Tibial nerve (tissue), 4 donors: ENCODE measurements around the gene NPLOC4. TPM values are rescaled to one million over a fixed set of nuclear protein-coding genes. Genes with fewer than 3 reads are reported as not detected.
"Not testable (repeated sequence)": the region's sequence is repeated elsewhere in the genome, so short reads cannot be mapped to it uniquely, and the experiment has no call there.

Experiments
- DNase-seq, 2 donors: peaks; one replicate each; pipeline ENCODE4 v3.0.0-alpha.2; 2019; ENCODE audit warnings: low spot score in 2 of 2
- H3K27ac ChIP-seq, 4 donors: fragments of 200-600 bp; sonication (generic) in 3 of 4; one replicate each; pipeline ENCODE4 v1.5.1; 2017 to 2019; ENCODE audit warnings: mild to moderate bottlenecking in 1 of 4
- H3K27me3 ChIP-seq, 2 donors: fragments of 200-600 bp; sonication (generic) in 1 of 2; one replicate each; pipeline versions ENCODE4 v1.5.1 to v1.6.0; 2017 to 2019
- H3K36me3 ChIP-seq, 3 donors: fragments of 200-600 bp; sonication (generic); one replicate each; pipeline ENCODE4 v1.5.1; 2018 to 2019
- H3K4me1 ChIP-seq, 4 donors: fragments of 200-600 bp; sonication (generic) in 3 of 4; one replicate each; pipeline ENCODE4 v1.5.1; 2017 to 2019
- H3K4me3 ChIP-seq, 4 donors: fragments of 200-600 bp; sonication (generic) in 3 of 4; one replicate each; pipeline ENCODE4 v1.5.1; 2017 to 2019; ENCODE audit warnings: mild to moderate bottlenecking in 1 of 4, moderate library complexity in 1 of 4
- H3K9me3 ChIP-seq, 4 donors: fragments of 200-600 bp; sonication (generic) in 3 of 4; one replicate each; pipeline ENCODE4 v1.5.1; 2017 to 2019
- EP300 ChIP-seq, 2 donors: sonication (generic); formaldehyde crosslinking; IDR thresholded peaks; one replicate each; pipeline ENCODE4 v1.6.1; 2017; ENCODE audit warnings: antibody characterized with exemption in 2 of 2, mild to moderate bottlenecking in 1 of 2
- POLR2A ChIP-seq, 2 donors: fragments of 450-650 bp; IDR thresholded peaks; one replicate each; pipeline ENCODE4 v1.6.1; 2017; ENCODE audit warnings: antibody characterized with exemption in 2 of 2, mild to moderate bottlenecking in 2 of 2, moderate library complexity in 2 of 2
- WGBS, 2 donors: methylation state at CpG; one replicate each; pipeline ENCODE4 v1.1.5; 2018; 5-methylcytosine and 5-hydroxymethylcytosine counted together
- total RNA-seq, 4 donors: library from RNA; depleted of rRNA; stranded (reverse); fragments of >200 nt; gene quantifications; one replicate each; pipeline ENCODE4 v1.1.0, GENCODE V29; 2016
- TF ChIP-seq, protein P1 (sequence below), 5 experiments: fragments of 200-600 bp in 3 of 5; fragments of 450-650 bp in 2 of 5; sonication (generic) in 3 of 5; IDR thresholded peaks; one replicate each; pipeline ENCODE4 v1.5.1; 2016 to 2019; ENCODE audit warnings: antibody characterized with exemption in 5 of 5, mild to moderate bottlenecking in 3 of 5, moderate library complexity in 2 of 5

The NPLOC4 gene
- total RNA-seq, 4 donors from 2014 or later, result 51.1 to 79.2 (median 62.1) TPM

DNA sequence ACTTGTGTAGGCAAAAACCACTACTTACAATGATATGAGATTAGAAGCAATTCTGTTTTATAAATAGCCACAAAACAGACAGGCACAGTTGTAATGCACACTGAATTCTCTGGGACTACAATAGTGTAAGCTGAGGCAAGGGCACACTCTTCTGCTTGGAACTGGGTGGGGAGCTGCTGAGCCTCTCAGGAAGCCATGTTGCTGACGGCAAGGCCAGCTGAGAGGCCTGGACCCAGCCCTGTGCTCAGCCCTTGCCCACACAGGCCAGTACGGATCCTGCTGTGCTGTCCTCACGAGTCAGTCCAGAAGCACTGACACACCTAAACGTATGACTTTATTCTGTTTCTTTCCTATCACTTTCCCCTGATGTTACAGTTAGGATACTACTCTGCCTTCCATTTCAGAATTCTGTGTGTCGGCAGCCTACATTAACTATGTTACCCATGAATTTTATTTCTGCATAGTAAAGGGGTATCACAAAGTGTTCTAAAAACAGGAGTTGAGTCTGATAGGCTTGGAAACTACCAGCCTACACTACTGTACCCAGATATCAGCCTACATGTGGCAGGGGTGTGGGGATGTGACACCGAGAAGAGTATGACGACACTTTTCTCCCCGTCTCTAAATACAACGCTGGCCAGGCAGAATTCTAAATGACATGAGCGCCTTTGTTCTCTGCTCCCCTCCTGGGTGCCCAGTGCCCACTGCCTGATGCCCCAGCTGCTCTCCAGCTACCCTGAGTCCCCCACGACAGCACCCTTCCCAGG lies 43.6 kb downstream of the NPLOC4 start:
- Histone ChIP-seq H3K27ac (no peak overlapping the region), H3K4me1 (no peaks in the 10 kb centered on the region), H3K27me3 (no peaks in the 10 kb centered on the region), H3K4me3 (no peak overlapping the region), H3K9me3 (no peaks in the 10 kb centered on the region), H3K36me3 (peaks cover 0 to 97% (median 14%) of the 10 kb centered on the region in 3 donors)
- TF ChIP-seq POLR2A (IDR thresholded peaks at IDR 0.05) (no peak), EP300 (IDR thresholded peaks at IDR 0.05) (no peak)
- TF ChIP-seq, protein P1, sequence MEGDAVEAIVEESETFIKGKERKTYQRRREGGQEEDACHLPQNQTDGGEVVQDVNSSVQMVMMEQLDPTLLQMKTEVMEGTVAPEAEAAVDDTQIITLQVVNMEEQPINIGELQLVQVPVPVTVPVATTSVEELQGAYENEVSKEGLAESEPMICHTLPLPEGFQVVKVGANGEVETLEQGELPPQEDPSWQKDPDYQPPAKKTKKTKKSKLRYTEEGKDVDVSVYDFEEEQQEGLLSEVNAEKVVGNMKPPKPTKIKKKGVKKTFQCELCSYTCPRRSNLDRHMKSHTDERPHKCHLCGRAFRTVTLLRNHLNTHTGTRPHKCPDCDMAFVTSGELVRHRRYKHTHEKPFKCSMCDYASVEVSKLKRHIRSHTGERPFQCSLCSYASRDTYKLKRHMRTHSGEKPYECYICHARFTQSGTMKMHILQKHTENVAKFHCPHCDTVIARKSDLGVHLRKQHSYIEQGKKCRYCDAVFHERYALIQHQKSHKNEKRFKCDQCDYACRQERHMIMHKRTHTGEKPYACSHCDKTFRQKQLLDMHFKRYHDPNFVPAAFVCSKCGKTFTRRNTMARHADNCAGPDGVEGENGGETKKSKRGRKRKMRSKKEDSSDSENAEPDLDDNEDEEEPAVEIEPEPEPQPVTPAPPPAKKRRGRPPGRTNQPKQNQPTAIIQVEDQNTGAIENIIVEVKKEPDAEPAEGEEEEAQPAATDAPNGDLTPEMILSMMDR (IDR thresholded peaks at IDR 0.05), result no peak
- DNase-seq, result no peak
- 89 to 91% methylated on average over 11 of the region's 11 CpGs for WGBS, 2 donors

DNA sequence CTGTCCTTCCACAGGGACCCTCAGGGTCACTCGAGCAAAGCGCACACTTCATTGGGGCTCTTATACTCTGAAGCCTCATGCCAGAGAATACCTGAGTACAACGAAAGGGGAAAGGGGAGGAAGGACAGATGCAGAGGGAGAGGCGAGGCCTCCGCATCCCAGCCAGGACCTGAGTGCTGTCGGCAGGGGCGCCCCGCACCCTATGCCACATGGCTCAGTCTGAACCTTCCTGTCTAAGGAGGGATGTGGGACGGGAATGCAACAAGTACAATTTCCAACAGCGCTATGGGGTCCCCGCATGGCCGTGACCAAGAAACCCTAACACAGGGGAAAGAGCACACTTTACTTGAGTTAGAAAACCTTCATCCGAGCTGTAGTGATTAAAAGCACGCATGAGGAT lies 44.9 kb downstream of the NPLOC4 start:
- Histone ChIP-seq H3K4me3 (no peak overlapping the region), H3K36me3 (peaks cover 0 to 99% (median 17%) of the 10 kb centered on the region in 3 donors), H3K4me1 (no peaks in the 10 kb centered on the region), H3K9me3 (no peaks in the 10 kb centered on the region), H3K27ac (no peak overlapping the region), H3K27me3 (no peaks in the 10 kb centered on the region)
- DNase-seq, result no peak
- 92 to 93% methylated on average over 14 of the region's 14 CpGs for WGBS, 2 donors
- TF ChIP-seq, protein P1 (IDR thresholded peaks at IDR 0.05), result no peak
- TF ChIP-seq EP300 (IDR thresholded peaks at IDR 0.05) (no peak), POLR2A (IDR thresholded peaks at IDR 0.05) (no peak)

DNA sequence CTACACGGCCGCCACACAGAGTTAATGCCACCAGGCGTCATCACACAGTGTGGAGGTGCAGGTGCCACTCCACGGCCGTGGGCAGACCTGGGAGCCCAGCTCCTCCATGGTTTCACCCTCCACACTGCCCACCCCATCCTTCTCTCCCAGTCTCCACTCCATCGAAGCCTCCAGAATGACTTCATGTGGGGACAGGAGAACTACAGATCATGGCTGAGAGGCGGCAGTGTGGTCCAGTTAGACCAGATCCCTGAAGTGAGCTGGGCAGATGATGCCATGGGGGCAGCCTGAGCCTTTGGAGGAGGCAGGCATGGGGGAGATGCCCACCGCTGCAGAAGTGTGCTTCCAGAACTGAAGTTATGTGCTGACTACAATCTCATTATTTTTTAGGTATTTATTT lies 46.8 kb downstream of the NPLOC4 start:
- Histone ChIP-seq H3K27ac (no peak overlapping the region), H3K36me3 (peaks cover 0 to 99% (median 17%) of the 10 kb centered on the region in 3 donors), H3K27me3 (no peaks in the 10 kb centered on the region), H3K4me3 (no peak overlapping the region), H3K4me1 (no peaks in the 10 kb centered on the region), H3K9me3 (no peaks in the 10 kb centered on the region)
- TF ChIP-seq EP300 (IDR thresholded peaks at IDR 0.05) (no peak), POLR2A (IDR thresholded peaks at IDR 0.05) (no peak)
- TF ChIP-seq, protein P1 (IDR thresholded peaks at IDR 0.05), result no peak
- no peak for DNase-seq
- 88% methylated on average over 8 of the region's 8 CpGs for WGBS, 2 donors

DNA sequence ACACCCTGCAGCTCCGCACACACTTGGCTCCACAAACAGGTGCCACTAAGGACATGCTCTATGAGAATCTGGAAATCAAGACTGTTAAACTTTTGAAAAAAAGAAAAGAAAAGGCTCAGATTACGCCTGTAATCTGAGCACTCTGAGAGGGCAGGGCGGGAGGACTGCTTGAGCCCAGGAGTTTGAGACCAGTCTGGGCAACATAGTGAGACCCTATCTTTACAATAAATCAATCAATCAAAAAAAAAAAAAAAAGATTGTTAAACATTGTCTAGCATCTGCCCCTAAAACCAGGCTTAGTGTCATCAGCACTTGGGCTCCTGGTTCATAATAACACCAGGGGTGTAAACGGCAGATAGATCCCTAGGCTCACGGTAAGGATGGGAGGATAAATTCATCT lies 47.3 kb downstream of the NPLOC4 start:
- Histone ChIP-seq H3K27ac (no peak overlapping the region), H3K36me3 (peaks cover 0 to 99% (median 13%) of the 10 kb centered on the region in 3 donors)
- 90 to 92% methylated on average over 5 of the region's 5 CpGs for WGBS, 2 donors

DNA sequence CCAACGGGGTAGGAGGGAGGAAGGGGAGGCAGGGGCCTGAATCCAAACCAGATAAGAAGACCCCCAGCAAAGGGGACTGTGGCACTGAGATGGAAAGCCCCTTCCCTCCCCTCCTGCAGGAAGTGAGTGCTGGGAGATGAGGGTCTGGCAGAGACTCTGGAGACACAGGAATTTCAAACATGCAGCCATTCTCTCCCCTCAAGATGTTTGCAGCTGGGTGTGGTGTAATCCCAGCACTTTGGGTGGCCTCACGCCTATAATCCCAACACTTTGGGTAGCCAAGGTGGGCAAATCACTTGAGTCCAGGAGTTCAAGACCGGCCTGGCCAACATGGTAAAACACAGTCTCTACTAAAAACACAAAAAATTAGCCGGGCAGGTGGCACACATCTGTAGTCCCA lies 50.8 kb downstream of the NPLOC4 start:
- H3K36me3 ChIP-seq, result peaks cover 4 to 94% (median 20%) of the 10 kb centered on the region in 3 donors
- no peak overlapping the region for H3K27ac ChIP-seq
- no peaks in the 10 kb centered on the region for H3K27me3 ChIP-seq
- H3K9me3 ChIP-seq, result no peaks in the 10 kb centered on the region
- no peak overlapping the region for H3K4me3 ChIP-seq
- no peak for DNase-seq
- TF ChIP-seq EP300 (IDR thresholded peaks at IDR 0.05) (no peak), POLR2A (IDR thresholded peaks at IDR 0.05) (no peak)
- TF ChIP-seq, protein P1 (IDR thresholded peaks at IDR 0.05), result no peak
- 91 to 94% methylated on average over 4 of the region's 4 CpGs for whole genome bisulfite sequencing, 2 donors
- no peaks in the 10 kb centered on the region for H3K4me1 ChIP-seq

More for the DNA sequence above, 47.3 kb downstream of the NPLOC4 start:
- Histone ChIP-seq H3K9me3 (no peaks in the 10 kb centered on the region), H3K4me3 (no peak overlapping the region), H3K4me1 (no peaks in the 10 kb centered on the region), H3K27me3 (no peaks in the 10 kb centered on the region)
- TF ChIP-seq, protein P1 (IDR thresholded peaks at IDR 0.05), result no peak
- TF ChIP-seq EP300 (IDR thresholded peaks at IDR 0.05), result no peak
- no peak for TF ChIP-seq POLR2A (IDR thresholded peaks at IDR 0.05)
- no peak for DNase-seq

DNA sequence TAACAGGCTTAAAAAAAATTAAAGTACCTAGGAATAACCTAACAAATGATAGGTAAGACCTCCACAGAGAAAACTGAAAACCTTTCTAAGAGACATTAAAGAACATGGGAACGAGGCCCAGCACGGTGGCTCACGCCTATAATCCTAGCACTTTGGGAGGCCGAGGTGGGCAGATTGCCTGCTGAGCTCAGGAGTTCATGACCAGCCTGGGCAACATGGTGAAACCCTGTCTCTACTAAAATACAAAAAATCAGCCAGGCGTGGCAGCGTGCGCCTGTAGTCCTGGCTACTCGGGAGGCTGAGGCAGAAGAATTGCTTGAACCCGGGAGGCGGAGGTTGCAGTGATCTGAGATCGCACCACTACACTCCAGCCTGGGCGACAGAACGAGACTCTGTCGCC lies 52.1 kb downstream of the NPLOC4 start:
- not testable (repeated sequence) for H3K9me3 ChIP-seq, H3K4me3 ChIP-seq, DNase-seq, H3K27me3 ChIP-seq, H3K4me1 ChIP-seq, H3K27ac ChIP-seq
- peaks cover 4 to 93% (median 20%) of the 10 kb centered on the region in 3 donors for H3K36me3 ChIP-seq
- WGBS, 2 donors, result 92 to 94% methylated on average over 14 of the region's 14 CpGs
